ENCODE data around the gene PANX3.

GRCh38 chr11:124570160-124570559 lies 41.1 kb upstream of the PANX3 start:
- no peak for TF ChIP-seq CTCF (IDR thresholded peaks at IDR 0.05; ENCODE audit: insufficient read depth, low read length, poor library complexity, severe bottlenecking)
- TF ChIP-seq EZH2phosphoT487 (conservative IDR thresholded peaks at IDR 0.05; ENCODE audit: low read length) = no peak
